Inflammatory macrophage treated with lipopolysaccharide for 1 hour (primary cell): ENCODE data around the gene RDM1.

ENCODE experiments used
- DNase-seq, 2 donors: peaks; one replicate each; pipeline ENCODE4 v3.0.0-alpha.2; 2020 to 2022

Gene RDM1

DNA sequence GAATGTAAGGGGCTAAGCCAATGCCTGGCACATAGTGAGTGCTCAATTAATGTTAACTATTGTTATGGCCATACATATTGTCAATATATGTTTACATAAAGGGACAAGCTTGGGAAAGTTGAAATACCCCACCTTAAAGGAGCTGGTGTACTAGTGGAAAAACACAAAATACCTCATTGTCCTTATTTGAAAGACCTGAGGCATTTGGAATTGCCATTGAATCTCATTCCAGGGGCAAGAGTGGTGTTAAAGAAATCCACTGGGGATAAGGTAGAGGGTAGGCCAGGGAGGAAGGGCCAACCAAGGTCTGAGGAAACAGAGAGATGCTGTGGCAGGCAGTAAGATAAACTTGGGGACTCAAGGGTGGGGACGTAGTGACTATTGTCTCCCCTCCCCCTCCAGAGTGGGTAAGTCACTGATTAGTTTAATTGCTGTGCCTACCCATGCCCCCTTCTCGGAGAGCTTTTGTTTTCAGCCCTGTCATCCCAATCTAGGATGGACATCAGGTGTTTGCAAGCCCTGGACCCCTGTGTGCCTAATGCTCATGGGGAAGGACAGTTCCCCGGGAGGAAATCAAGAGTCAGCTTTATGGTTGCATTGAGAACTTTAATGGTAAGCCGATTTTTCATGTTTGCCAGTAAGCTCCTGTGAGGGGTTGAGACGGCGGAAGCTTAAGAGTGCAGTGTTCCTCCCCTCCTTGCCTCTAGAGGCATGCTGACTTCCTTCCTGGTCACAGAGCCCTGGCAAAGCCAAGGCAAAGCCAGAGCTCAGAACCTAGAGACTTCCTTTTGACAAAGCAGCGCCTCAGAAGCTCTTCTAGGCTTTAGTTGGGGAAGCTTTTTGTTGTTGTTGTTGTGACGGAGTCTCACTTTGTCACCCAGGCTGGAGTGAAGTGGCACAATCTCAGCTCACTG is 59.4 kb downstream of the RDM1 start:
- DNase-seq: peak; percentile 52 to 59

DNA sequence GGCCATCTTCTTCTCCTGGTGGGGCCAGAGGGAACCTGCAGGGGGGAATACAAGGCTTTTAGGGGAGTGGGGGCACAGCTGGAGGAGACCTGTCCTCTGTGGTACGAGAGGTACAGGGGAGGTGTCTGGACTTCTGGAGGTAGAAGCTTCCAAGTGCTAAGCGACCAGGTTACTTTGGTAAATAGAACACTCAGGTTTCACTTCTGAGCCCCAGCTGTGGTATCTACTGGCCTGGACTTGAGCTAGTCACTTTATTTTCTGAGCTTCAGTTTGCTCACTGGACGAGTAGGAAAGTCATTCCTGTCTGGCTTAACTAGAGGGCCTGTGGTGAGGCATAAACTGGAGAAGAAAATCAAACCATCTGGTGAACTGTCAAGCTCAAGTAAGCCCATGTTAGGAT is 61.8 kb downstream of the RDM1 start, which contains the start of gene HEATR9:
HEATR9 (minus strand) TSS at position 155 of the 400 bp plus-strand sequence; CDS start at position 6, 149 bp downstream.
- no peak for DNase-seq
